Stimulated activated CD8-positive, alpha-beta memory T cell treated with anti-CD3 and anti-CD28 coated beads, Interleukin-7, amount 100 ng/mL, for 24 hours (primary cell): Measurements from ENCODE around the gene HACE1.
A peak's percentile ranks its signal among the peaks of the same experiment; 100 is the strongest.
"Not testable (repeated sequence)": the region's sequence is repeated elsewhere in the genome, so short reads cannot be mapped to it uniquely, and the experiment has no call there.

ENCODE experiments used
- DNase-seq: peaks from one replicate; pipeline ENCODE4 v3.0.0-alpha.2; 2020; ENCODE audit warnings: low read depth

Gene HACE1, protein sequence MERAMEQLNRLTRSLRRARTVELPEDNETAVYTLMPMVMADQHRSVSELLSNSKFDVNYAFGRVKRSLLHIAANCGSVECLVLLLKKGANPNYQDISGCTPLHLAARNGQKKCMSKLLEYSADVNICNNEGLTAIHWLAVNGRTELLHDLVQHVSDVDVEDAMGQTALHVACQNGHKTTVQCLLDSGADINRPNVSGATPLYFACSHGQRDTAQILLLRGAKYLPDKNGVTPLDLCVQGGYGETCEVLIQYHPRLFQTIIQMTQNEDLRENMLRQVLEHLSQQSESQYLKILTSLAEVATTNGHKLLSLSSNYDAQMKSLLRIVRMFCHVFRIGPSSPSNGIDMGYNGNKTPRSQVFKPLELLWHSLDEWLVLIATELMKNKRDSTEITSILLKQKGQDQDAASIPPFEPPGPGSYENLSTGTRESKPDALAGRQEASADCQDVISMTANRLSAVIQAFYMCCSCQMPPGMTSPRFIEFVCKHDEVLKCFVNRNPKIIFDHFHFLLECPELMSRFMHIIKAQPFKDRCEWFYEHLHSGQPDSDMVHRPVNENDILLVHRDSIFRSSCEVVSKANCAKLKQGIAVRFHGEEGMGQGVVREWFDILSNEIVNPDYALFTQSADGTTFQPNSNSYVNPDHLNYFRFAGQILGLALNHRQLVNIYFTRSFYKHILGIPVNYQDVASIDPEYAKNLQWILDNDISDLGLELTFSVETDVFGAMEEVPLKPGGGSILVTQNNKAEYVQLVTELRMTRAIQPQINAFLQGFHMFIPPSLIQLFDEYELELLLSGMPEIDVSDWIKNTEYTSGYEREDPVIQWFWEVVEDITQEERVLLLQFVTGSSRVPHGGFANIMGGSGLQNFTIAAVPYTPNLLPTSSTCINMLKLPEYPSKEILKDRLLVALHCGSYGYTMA

DNA sequence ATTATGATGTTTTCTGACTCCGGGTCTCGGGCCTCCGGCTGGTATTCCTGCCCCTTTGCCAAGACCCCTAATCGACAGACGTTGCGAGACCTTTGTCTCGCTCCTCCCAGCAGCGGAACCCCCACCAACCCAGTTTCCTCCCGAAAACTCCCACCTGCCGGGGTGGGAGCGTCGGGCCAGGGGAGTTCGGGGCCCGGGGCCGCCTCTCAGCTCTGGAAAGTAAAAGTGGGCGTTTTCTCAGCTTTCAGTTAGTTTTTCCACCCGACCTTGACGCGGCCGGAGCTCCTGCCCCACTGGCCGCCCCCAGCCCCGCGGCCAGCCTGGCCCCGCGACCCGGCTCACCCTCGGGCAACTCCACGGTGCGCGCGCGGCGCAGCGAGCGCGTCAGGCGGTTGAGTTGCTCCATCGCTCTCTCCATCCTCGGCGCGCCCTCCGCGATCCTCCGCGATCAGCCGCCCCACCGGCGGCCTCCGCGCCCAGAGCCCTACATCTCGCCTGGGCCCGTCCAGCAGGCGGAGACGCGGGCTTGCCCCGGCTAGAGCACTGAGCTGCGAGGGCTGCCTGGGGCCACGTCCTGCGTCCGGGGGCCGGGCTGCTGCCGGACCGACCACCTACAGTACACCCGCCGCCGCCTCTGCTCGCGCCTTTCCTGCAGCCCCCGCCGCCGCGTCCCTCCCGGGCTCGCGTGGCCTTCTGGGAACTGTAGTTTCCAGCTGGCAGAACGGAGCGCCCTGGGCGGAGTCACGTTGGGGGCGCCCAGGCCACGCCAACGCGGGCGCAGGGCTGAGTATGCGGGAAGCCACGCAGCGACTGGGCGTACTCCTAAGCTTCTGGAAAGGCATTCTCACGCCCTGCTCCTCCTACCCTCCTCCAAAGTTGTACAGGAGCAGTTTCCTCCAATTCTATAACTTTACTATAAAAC is at the start of gene HACE1:
HACE1 (minus strand) TSS at position 695 of the 922 bp plus-strand sequence; CDS start at position 418, 277 bp downstream.
- DNase-seq: peak; percentile 76

DNA sequence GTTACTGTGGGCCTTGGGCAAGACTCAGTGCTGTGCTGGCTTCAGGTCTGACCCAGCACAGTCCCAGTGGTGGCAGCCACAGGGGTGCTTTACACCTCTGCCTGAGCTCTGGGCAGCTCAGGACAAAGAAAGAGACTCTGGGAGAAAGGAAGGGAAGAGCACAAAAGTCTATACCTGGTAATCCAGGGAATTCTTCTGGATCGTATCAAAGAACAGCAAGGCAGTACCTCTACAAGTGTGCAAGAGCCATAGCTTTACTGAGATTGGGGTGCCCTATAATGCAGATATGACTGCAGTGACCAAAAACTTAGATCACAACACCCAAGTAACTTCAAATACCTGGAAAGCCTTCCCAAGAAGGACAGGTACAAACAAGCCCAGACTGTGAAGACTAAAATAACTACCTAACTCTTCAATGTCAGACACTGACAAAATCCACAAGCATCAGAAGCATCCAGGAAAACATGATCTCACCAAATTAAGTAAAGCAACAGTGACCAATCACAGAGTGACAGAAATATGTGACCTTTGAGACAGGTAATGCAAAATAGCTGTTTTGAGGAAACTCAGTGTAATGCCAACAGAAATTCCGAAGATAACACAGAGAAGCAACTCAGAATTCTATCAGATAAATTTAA is 49.3 kb upstream of the HACE1 start:
- DNase-seq: no peak

DNA sequence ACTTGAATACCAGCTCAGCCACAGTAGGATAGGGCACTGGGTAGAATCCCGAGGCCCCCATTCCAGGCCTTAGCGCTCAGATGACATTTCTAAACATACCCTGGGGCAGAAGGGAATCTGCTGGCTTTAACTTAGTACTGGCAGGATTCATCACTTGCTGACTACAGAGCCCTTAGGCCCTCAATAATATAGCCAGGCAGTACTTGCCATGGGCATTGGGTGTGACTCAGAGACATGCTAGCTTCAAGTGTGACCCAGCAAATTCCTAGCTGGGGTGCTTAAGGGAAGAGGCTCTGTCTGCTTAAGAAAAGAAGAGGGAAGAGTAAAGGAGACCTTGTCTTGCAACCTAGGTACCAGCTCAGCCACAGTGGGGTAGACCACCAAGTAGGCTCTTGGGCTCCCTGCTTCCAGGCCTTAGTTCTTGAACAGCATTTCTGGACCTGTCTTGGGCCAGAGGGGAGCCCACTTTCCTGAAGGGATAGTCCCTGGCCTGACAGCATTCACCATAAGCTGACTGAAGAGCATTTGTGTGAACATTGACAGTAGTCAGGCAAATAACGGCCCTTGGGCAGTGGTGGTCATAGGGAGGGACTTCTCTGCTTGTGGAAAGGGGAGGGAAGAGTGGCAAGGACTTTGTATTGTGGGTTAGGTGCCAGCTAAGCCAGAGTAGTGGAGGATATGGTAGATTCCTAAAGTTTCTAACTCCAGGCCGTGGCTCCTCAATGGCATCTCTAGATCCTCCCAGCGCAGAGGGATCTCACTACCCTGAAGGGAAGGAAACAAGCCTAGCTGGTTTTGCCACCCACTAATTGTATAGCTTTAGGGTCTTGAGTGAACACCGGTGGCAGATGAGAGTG is 48.5 kb upstream of the HACE1 start:
- no peak for DNase-seq

DNA sequence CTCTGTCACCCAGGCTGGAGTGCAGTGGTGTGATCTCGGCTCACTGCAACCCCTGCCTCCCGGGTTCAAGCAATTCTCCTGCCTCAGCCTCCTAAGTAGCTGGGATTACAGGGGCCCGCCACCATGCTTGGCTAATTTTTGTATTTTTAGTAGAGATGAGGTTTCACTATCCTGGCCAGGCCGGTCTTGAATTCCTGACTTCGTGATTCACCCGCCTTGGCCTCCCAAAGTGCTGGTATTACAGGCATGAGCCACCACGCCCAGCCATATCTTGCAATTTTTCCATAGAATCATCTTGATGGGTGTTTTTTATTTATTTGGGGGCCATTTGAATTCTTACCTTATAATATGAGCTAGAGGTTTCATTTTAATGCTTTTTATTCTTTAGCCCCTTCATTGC is 39.2 kb upstream of the HACE1 start:
- DNase-seq: not testable (repeated sequence)

DNA sequence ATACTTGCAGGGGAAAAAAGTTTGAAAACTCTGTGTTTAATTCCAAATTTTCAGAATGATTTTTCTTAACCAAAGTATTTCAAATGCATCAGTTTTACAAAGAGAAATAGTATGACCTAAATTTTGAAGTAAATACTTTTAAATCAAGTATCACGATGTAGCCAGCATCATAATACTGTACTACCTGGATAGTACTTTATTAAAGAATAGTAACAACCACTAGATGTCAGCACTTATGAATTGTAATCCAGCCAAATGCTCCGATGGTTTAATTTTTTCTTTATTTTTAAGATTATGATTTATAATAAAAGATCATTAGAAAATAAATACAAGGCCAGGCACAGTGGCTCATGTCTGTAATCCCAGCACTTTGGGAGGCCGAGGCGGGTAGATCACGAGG is 37.2 kb upstream of the HACE1 start:
- no peak for DNase-seq

DNA sequence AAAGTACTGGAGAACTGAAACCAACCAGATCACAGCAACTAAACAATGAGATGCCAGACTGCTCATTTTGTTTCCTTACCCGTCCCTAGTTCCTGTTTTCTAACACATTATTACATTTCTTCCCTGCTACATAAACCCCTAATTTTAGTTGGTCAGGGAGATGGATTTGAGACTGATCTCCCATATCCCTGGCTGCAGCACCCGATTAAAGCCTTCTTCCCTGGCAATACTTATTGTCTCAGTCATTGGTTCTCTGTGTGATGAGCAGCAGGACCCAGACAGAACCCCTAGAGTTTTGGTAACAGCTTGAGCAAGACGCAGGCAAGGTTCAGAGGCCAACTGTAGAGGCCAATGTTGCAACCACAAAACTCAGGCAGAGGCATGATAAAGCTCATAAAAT is 28.3 kb upstream of the HACE1 start:
- no peak for DNase-seq

DNA sequence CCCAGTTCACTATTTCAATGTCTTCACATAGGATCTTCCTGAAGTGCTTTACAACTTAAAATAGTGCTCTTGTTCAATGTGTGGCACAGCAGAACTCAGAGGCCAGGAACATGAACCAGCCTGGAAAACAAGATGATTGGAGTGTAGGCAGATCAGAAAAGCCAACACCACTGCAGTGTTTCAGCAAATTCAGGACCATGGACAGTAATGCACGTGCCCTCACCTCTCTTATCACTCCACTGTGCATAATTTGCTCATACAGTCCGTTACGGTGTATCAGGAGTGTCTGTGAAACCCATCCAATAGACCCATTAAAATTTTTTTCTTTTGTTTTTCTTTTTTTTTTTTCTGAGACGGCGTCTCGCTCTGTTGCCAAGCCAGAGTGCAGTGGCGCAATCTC is 27.6 kb upstream of the HACE1 start:
- no peak for DNase-seq

DNA sequence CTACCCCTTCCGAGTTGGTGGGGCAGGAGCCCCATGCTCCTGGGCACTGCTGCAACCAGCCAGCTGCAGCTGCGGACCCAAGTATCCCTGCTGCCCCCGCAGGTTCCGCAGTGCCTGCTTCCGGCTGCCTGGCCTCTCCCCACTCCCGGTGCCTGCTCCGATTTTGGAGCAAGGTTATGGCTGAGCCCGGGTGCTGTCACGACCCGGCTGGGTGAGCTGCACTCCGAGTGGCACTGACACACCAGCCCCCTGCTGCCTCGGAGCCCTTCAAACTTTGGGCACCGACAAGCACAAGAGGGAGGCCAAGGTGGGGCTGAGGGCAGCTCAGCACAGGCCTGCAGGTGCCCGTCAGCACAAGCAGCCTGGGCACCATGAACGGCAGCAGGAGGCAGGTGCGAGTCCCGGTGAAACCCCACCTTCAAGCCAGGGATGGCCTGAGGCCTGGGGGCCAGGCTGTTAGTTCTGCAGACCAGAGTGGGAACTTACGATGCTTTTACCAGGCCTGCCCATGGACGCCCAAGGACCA is 25.9 kb upstream of the HACE1 start:
- DNase-seq: no peak

DNA sequence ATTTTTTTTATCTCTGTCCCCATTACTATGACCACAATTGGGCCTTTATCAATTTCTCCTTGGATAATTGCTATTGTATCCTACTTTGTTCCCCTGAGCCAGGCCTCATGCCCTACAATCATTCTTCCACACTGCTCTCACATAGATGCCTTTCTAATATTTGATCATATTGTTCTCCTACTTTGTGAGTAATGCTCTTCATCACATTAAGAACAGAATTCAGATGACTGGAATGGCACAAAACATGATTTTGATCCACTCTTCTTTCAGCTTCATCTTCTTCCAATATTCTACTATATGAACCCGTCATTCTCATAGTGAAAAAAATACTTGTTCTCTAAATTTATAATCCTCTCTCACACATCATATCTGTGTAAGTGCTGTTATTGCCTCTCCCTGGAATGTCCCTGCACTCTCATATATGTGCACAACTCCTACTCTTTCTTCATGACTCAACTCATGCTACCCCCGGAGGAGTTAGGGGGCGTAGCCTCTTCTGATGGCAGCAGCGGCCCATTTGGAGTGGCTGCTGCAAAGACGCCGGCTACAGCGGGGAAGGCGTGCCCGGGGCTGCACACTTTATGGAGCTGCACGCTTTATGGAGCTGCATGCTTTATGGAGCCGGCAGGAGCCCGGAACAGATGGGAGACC is 25.3 kb upstream of the HACE1 start:
- no peak for DNase-seq

DNA sequence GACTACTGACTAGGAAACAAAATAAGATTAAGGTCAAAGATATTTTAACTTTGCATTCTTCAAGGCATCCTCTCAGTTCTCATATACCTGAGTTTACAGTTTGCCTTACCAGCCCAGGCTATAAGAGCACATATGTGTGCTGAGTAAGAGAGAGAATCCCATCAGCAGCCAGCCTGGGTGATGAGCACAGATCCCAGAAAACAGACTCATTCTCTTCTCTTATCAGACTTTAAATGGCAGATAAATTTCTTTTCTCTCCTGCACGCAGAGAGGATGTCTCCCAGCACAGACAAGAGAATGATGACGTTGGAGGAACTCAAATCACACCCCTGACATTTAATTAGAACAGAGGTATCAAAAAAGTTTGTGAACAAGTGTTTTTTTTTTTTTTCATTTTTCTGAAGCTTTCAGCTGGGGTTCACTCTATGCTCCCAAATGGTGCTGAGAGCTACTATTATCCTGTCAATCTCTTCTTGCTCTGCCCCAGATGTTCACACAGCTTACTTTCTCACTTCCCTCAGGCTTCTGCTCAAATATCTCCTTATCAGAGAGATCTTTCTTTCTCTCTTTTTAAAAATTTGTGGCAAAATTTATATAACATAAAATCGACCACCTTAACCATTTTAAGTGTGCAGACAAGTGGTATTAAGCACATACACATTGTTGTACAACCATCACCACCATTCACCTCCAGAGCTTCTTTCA is 22.4 kb upstream of the HACE1 start:
- DNase-seq: no peak

DNA sequence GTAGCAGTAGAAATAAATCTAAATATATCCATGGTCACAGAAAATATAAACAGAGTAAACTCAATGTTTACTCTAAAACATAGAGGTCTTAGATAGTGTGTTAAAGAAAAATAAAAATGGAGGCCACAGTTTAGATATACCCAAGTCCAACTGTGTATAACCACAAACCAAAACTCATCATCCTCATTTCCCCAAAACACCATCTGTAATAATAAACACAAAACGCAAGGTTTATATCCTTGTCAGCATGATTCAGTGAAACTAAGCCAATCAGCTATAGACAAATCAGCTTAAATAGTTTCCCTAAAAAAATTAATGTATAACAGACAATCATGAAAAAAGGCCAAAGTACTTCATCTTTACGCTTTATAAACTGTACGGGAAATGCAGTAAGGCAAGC is 2.7 kb upstream of the HACE1 start:
- no peak for DNase-seq

DNA sequence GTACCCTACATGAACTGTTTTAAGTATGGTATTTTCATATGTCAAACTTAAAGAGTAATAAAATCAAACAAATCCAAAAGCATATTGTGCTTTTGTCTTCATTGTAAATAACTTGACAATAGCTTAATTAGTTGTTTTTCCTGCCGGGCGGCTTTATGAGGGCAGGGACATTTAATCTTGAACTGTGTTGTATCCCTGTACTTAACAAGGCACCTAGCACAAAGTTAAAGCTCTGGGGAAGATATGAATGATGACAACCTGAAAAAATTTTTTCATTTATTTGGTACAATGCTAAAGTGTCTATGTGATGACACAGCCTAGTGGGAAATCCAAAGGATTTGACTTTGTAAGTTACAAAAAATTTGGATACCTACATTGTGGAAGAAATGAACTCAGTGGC is 502 bp upstream of the HACE1 start:
- no peak for DNase-seq

DNA sequence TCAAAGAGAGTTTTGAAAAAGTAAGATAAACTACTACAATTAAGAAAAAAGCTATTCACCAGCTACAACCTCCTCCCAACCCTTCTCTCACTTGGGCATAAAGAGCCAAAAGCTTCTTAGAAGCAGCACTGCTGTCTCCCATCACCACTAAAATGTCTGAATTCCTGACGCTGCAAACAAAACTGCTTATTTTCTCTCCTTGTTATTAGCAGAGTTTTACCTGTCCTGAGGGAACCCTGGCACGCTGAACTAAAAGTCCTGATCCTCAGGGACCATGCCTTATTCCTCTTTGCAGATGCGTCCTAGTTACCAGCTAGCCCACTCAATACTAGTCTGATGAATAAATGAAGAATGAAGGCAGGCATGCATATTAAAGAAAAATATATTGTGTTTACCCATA is 1.1 kb downstream of the HACE1 start:
- no peak for DNase-seq

DNA sequence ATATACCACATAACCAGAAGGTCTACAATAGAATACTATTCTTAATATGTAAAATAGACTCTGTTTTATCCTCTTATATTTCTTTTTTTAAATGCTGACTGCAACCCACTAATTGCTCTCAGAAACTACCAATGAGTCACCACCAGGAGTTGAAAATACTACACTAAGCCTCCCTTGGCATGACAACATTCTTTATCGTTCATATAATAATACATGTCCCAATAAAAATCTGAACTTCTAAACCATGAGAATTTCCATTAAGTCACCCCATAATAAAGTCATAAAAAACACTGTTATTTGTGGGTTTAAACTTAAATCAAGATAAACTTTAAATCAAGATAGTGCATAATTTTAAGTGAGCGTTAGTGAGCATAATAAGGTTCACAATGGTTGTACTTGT is 4.2 kb downstream of the HACE1 start:
- DNase-seq: no peak

DNA sequence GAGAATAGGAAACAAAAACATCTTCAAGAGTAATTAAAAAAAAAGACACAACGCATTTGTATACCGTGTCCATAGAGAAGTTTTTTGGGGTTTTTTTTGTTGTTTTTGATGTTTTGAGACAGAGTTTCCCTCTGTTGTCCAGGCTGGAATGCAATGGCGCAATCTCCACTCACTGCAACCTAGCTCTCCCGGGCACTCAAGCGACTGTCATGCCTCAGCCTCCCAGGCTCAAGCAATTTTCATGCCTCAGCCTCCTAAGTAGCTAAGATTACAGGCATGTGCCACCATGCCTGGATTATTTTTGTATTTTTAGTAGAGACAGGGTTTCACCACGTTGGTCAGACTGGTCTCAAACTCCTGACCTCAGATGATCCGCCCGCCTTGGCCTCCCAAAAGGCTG is 12.0 kb downstream of the HACE1 start:
- not testable (repeated sequence) for DNase-seq

DNA sequence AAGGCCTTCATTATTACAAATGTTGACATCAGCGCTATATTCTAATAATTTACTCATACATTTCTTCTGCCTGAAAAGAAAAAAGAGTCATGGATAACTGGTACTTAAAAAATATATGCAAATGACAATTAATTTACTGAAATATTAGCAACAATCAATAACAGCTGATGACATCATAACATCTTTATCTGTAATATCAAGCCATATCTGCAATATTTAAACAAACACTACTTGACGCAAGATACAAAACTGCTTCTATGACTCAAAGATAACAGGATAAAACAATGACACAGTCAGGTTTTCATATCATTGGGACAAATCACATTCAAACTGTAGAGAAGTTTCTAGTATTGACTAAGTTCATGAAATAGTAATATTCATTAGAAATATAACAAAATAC is 16.5 kb downstream of the HACE1 start:
- no peak for DNase-seq

DNA sequence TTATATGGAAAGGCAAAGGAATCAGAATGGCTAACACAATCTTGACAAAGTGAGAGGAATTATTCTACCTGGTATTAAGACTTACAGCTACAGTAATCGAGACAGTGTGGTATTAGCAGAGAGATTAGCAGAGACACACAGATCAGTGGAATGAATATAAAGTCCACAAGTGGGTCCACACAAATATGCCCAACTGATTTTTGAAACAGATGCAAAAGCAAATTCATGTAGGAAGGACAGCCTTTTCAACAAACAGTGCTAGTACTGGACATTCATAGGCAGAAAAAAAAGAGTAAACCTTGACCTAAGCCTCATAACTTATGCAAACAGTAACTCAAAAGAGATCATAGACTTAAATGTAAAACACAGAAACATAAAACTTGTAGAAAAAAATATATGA is 22.6 kb downstream of the HACE1 start:
- no peak for DNase-seq

DNA sequence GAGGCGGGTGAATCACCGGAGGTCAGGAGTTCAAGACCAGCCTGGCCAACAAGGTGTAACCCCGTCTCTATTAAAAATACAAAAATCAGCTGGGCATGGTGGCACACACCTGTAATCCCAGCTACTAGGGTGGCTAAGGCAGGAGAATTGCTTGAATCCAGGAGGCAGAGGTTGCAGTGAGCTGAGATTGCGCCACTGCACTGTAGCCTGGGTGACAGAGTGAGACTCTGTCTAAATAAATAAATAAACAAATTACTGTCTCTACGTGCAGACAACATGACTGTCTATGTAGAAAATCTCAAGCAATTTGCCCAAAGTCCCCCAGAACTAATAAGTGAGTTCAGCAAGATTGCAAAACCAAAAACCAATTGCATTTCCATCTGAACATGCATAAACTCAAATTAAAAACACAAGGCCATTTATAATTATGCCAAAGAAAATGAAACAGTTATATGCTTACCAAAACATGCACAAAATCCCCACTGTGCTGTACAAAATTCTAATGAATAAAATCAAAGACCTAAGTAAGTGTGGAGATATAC is 23.2 kb downstream of the HACE1 start:
- not testable (repeated sequence) for DNase-seq

DNA sequence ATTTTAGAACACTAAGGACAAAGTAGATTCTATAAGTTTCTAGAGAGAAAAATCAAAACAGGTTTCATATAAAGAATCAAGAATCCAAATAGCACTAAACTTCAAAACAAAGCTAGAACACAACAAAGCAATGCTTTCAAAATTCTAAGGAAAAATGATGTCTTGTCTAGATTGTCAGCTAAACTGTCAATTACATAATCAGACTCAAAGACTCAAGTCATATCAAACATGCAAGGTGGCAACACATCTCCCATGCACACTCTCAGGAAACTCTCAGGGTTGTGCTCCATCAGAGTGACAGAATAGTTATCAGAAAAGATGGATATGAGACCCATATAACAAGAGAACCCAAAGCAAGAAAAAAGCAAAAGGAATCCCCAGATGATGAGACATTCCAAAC is 23.9 kb downstream of the HACE1 start:
- DNase-seq: no peak
